HepG2 (cell line): ENCODE measurements around the gene CEP131. TPM values are rescaled to one million over a fixed set of nuclear protein-coding genes. Genes with fewer than 3 reads are reported as not detected.

Experiments used
- KMT2A ChIP-seq: sonication (generic); formaldehyde crosslinking; IDR thresholded peaks from 2 replicates; pipeline ENCODE4 v1.4.0; 2020; ENCODE audit warnings: missing genetic modification reagents
- TEAD3 ChIP-seq: optimal IDR thresholded peaks from 2 replicates; pipeline ENCODE3; 2016; ENCODE audit warnings: borderline replicate concordance
- XBP1 ChIP-seq: sonication (generic); formaldehyde crosslinking; IDR thresholded peaks from 2 replicates; pipeline ENCODE4 v1.5.0; 2020; ENCODE audit warnings: missing genetic modification reagents
- ZNF451 ChIP-seq: sonication (generic); formaldehyde crosslinking; IDR thresholded peaks from 2 replicates; pipeline ENCODE4 v1.5.0; 2020; ENCODE audit warnings: mild to moderate bottlenecking, missing genetic modification reagents
- polyA plus RNA-seq, 8 experiments: library from polyadenylated mRNA; depleted of rRNA in 3 of 8; stranded (reverse) in 7 of 8; unstranded in 1 of 8; fragments of >200 nt; fragmentation: Illumina TruSeq in 4 of 8; extraction: Trizol in 4 of 8; gene quantifications; 2 replicates each; pipeline versions ENCODE4 v1.2.1 to v1.2.3, GENCODE V29; 2011 to 2016; ENCODE audit warnings: low read depth in 4 of 8, missing spikeins in 1 of 8, mixed read lengths in 1 of 8; ENCODE audit not compliant: insufficient read depth in 1 of 8
- total RNA-seq, 5 experiments: library from RNA; depleted of rRNA; stranded (reverse); fragments of >200 nt; fragmentation: Illumina TruSeq; extraction: Trizol; gene quantifications; 2 replicates each; pipeline ENCODE4 v1.2.3, GENCODE V29; 2016; ENCODE audit warnings: low read depth in 1 of 5
- TF ChIP-seq, protein P1 (sequence below): sonication (generic); formaldehyde crosslinking; IDR thresholded peaks from 2 replicates; pipeline ENCODE4 v1.4.0; 2020; ENCODE audit warnings: mild to moderate bottlenecking, missing genetic modification reagents
- TF ChIP-seq, protein P2 (sequence below): sonication (generic); formaldehyde crosslinking; IDR thresholded peaks from 2 replicates; pipeline ENCODE4 v1.8.1; 2023; ENCODE audit warnings: mild to moderate bottlenecking, inconsistent platforms, moderate library complexity, missing genetic modification reagents, borderline replicate concordance
- TF ChIP-seq, protein P3 (sequence below): sonication (generic); formaldehyde crosslinking; IDR thresholded peaks from 2 replicates; pipeline ENCODE4 v1.4.0; 2020; ENCODE audit warnings: missing genetic modification reagents
- TF ChIP-seq, protein P4 (sequence below): sonication (generic); formaldehyde crosslinking; IDR thresholded peaks from 2 replicates; pipeline ENCODE4; 2020; ENCODE audit warnings: missing genetic modification reagents, mild to moderate bottlenecking, borderline replicate concordance
- TF ChIP-seq, protein P5 (sequence below): sonication (generic); formaldehyde crosslinking; IDR thresholded peaks from 2 replicates; pipeline ENCODE4 v1.4.0; 2020; ENCODE audit warnings: missing genetic modification reagents

The CEP131 gene
- total and polyA plus RNA-seq, 2 of the 13 experiments (the other 11 are each of a cell fraction or from before 2014, with no cell fraction given): 5.0 to 16.8 TPM

DNA sequence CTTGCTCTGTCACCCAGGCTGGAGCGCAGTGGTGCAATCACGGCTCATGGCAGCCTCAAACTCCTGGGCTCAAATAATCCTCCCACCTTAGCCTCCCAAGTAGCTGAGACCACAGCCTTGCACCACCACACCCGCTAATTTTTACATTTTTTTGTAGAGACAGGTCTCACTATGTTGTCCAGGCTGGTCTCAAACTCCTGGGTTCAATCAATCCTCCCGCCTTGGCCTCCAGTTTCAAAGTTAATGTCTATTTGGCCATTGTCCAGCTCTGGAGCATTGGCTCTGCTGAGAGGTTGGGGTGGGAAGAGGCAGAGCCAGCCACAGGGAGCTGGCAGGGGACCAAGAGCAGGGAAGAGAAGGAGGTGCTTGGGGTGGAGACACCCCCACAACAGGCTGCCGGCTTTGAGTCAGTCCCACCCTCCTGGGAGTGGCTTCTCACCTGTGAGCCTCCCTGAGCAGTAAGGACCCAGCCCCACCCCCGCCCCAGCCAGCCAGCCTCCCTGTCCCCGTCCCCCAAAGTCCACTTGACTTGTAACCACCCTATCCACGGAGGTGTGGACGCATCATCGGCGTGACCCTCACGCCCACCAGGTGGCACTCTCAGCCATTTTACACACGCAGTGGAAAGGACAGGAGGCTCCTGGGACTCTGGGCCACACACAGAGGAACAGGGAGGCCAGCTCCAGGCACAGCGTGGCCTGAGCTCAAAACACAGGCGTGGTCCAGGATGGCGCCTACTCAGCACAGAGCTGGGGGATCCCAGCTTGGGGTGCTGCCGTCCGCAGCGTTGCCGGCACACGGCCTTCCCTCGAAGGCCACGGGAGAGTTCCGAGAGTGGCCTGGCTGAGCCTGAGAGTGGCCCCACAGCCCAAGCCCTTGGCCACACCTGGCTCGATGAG is 80.2 kb downstream of the CEP131 start (continued):
- TF ChIP-seq, protein P1, sequence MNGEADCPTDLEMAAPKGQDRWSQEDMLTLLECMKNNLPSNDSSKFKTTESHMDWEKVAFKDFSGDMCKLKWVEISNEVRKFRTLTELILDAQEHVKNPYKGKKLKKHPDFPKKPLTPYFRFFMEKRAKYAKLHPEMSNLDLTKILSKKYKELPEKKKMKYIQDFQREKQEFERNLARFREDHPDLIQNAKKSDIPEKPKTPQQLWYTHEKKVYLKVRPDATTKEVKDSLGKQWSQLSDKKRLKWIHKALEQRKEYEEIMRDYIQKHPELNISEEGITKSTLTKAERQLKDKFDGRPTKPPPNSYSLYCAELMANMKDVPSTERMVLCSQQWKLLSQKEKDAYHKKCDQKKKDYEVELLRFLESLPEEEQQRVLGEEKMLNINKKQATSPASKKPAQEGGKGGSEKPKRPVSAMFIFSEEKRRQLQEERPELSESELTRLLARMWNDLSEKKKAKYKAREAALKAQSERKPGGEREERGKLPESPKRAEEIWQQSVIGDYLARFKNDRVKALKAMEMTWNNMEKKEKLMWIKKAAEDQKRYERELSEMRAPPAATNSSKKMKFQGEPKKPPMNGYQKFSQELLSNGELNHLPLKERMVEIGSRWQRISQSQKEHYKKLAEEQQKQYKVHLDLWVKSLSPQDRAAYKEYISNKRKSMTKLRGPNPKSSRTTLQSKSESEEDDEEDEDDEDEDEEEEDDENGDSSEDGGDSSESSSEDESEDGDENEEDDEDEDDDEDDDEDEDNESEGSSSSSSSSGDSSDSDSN: peak; percentile 52
- TF ChIP-seq, protein P2, sequence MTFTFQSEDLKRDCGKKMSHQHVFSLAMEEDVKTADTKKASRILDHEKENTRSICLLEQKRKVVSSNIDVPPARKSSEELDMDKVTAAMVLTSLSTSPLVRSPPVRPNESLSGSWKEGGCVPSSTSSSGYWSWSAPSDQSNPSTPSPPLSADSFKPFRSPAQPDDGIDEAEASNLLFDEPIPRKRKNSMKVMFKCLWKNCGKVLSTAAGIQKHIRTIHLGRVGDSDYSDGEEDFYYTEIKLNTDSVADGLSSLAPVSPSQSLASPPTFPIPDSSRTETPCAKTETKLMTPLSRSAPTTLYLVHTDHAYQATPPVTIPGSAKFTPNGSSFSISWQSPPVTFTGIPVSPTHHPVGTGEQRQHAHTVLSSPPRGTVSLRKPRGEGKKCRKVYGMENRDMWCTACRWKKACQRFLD (CRISPR knock-in tag): no peak
- TF ChIP-seq TEAD3 (peak; percentile 25), KMT2A (CRISPR knock-in tag) (no peak), XBP1 (CRISPR knock-in tag) (no peak), ZNF451 (CRISPR knock-in tag) (0 out of 2 replicates have a peak, but pooled peaks have one; percentile 80)
- TF ChIP-seq, protein P3, sequence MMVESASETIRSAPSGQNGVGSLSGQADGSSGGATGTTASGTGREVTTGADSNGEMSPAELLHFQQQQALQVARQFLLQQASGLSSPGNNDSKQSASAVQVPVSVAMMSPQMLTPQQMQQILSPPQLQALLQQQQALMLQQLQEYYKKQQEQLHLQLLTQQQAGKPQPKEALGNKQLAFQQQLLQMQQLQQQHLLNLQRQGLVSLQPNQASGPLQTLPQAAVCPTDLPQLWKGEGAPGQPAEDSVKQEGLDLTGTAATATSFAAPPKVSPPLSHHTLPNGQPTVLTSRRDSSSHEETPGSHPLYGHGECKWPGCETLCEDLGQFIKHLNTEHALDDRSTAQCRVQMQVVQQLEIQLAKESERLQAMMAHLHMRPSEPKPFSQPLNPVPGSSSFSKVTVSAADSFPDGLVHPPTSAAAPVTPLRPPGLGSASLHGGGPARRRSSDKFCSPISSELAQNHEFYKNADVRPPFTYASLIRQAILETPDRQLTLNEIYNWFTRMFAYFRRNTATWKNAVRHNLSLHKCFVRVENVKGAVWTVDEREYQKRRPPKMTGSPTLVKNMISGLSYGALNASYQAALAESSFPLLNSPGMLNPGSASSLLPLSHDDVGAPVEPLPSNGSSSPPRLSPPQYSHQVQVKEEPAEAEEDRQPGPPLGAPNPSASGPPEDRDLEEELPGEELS (CRISPR knock-in tag): 0 out of 2 replicates have a peak, but pooled peaks have one; percentile 20
- TF ChIP-seq, protein P4, sequence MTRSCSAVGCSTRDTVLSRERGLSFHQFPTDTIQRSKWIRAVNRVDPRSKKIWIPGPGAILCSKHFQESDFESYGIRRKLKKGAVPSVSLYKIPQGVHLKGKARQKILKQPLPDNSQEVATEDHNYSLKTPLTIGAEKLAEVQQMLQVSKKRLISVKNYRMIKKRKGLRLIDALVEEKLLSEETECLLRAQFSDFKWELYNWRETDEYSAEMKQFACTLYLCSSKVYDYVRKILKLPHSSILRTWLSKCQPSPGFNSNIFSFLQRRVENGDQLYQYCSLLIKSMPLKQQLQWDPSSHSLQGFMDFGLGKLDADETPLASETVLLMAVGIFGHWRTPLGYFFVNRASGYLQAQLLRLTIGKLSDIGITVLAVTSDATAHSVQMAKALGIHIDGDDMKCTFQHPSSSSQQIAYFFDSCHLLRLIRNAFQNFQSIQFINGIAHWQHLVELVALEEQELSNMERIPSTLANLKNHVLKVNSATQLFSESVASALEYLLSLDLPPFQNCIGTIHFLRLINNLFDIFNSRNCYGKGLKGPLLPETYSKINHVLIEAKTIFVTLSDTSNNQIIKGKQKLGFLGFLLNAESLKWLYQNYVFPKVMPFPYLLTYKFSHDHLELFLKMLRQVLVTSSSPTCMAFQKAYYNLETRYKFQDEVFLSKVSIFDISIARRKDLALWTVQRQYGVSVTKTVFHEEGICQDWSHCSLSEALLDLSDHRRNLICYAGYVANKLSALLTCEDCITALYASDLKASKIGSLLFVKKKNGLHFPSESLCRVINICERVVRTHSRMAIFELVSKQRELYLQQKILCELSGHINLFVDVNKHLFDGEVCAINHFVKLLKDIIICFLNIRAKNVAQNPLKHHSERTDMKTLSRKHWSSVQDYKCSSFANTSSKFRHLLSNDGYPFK (CRISPR knock-in tag): no peak
- TF ChIP-seq, protein P5, sequence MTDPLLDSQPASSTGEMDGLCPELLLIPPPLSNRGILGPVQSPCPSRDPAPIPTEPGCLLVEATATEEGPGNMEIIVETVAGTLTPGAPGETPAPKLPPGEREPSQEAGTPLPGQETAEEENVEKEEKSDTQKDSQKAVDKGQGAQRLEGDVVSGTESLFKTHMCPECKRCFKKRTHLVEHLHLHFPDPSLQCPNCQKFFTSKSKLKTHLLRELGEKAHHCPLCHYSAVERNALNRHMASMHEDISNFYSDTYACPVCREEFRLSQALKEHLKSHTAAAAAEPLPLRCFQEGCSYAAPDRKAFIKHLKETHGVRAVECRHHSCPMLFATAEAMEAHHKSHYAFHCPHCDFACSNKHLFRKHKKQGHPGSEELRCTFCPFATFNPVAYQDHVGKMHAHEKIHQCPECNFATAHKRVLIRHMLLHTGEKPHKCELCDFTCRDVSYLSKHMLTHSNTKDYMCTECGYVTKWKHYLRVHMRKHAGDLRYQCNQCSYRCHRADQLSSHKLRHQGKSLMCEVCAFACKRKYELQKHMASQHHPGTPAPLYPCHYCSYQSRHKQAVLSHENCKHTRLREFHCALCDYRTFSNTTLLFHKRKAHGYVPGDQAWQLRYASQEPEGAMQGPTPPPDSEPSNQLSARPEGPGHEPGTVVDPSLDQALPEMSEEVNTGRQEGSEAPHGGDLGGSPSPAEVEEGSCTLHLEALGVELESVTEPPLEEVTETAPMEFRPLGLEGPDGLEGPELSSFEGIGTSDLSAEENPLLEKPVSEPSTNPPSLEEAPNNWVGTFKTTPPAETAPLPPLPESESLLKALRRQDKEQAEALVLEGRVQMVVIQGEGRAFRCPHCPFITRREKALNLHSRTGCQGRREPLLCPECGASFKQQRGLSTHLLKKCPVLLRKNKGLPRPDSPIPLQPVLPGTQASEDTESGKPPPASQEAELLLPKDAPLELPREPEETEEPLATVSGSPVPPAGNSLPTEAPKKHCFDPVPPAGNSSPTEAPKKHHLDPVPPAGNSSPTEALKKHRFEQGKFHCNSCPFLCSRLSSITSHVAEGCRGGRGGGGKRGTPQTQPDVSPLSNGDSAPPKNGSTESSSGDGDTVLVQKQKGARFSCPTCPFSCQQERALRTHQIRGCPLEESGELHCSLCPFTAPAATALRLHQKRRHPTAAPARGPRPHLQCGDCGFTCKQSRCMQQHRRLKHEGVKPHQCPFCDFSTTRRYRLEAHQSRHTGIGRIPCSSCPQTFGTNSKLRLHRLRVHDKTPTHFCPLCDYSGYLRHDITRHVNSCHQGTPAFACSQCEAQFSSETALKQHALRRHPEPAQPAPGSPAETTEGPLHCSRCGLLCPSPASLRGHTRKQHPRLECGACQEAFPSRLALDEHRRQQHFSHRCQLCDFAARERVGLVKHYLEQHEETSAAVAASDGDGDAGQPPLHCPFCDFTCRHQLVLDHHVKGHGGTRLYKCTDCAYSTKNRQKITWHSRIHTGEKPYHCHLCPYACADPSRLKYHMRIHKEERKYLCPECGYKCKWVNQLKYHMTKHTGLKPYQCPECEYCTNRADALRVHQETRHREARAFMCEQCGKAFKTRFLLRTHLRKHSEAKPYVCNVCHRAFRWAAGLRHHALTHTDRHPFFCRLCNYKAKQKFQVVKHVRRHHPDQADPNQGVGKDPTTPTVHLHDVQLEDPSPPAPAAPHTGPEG (CRISPR knock-in tag): peak; percentile 50; the same call in 1 of the 2 replicates
